IMR-90 (cell line): ENCODE results near the gene PTPRCAP. TPM values are rescaled to one million over a fixed set of nuclear protein-coding genes. Genes with fewer than 3 reads are reported as not detected.

Experiments
- ATAC-seq: fragments of 200-7000 bp; cut with Tn5 transposase; 2 replicates; pipeline ENCODE4 v1.9.1; 2020; ENCODE audit warnings: low read depth, mild to moderate bottlenecking, moderate library complexity
- BruUV-seq: library from RNA; stranded (reverse); fragments of 400-500 nt; replicated peaks from 2 replicates; lab custom pipeline; 2021; lab: Mats Ljungman, UMichigan
- CTCF ChIA-PET: fragments of 300-600 bp; formaldehyde crosslinking; extraction: SDS; loops from one replicate; lab custom pipeline; 2021; ENCODE audit warnings: antibody characterized with exemption; lab: Yijun Ruan, JAX
- POLR2A ChIA-PET: fragments of 300-600 bp; sonication (Branson Sonifier 250); formaldehyde crosslinking; loops from one replicate; lab custom pipeline; 2022; ENCODE audit warnings: antibody characterized with exemption; ENCODE audit not compliant: unreplicated experiment; lab: Charles Lee
- DNase-seq: peaks from one replicate; pipeline ENCODE4 v3.0.0; 2013
- H2AFZ ChIP-seq: replicated peaks from 2 replicates; pipeline ENCODE3; 2013; ENCODE audit warnings: low read length, mild to moderate bottlenecking; ENCODE audit not compliant: poor library complexity
- H2AK5ac ChIP-seq: 2 replicates; pipeline ENCODE4 v1.6.1; 2013; ENCODE audit warnings: low read depth, low read length, inconsistent platforms
- H2AK9ac ChIP-seq: replicated peaks from 2 replicates; pipeline ENCODE3; 2013; ENCODE audit warnings: mild to moderate bottlenecking, low read depth, low read length, moderate library complexity; ENCODE audit not compliant: poor library complexity
- H2BK120ac ChIP-seq: 2 replicates; pipeline ENCODE4 v1.6.1; 2013; ENCODE audit warnings: low read depth, low read length, inconsistent platforms
- H2BK15ac ChIP-seq: 3 replicates; pipeline ENCODE4 v1.6.1; 2013; ENCODE audit warnings: low read depth, low read length, inconsistent platforms
- H2BK20ac ChIP-seq: 2 replicates; pipeline ENCODE4 v1.6.1; 2013; ENCODE audit warnings: low read depth, mild to moderate bottlenecking, inconsistent platforms, low read length, moderate library complexity
- H2BK5ac ChIP-seq: 2 replicates; pipeline ENCODE4 v1.6.1; 2013; ENCODE audit warnings: mild to moderate bottlenecking, low read depth, low read length, inconsistent platforms; ENCODE audit not compliant: poor library complexity, severe bottlenecking
- H3K14ac ChIP-seq: replicated peaks from 2 replicates; pipeline ENCODE4 v1.6.1; 2013; ENCODE audit warnings: low read depth, low read length, inconsistent platforms
- H3K18ac ChIP-seq: 2 replicates; pipeline ENCODE4 v1.6.1; 2013; ENCODE audit warnings: low read depth, low read length, control low read depth
- H3K23ac ChIP-seq: 2 replicates; pipeline ENCODE4 v1.6.1; 2013; ENCODE audit warnings: low read depth, low read length, inconsistent platforms
- H3K27ac ChIP-seq: 2 replicates; pipeline ENCODE4 v1.5.1; 2013; ENCODE audit warnings: mild to moderate bottlenecking, control low read depth, low read length; ENCODE audit not compliant: insufficient read depth
- H3K27me3 ChIP-seq: 2 replicates; pipeline ENCODE4 v1.6.1; 2013; ENCODE audit warnings: low read length; ENCODE audit not compliant: control insufficient read depth, insufficient read depth
- H3K36me3 ChIP-seq: 2 replicates; pipeline ENCODE4 v1.6.1; 2013; ENCODE audit warnings: low read length, mixed read lengths; ENCODE audit not compliant: control insufficient read depth, insufficient read depth
- H3K4ac ChIP-seq: 2 replicates; pipeline ENCODE4 v1.6.1; 2013; ENCODE audit warnings: low read depth, low read length, inconsistent platforms
- H3K4me1 ChIP-seq: 2 replicates; pipeline ENCODE4 v1.6.1; 2013; ENCODE audit warnings: low read length, mixed read lengths; ENCODE audit not compliant: control insufficient read depth, insufficient read depth
- H3K4me2 ChIP-seq: 2 replicates; pipeline ENCODE4 v1.6.1; 2013; ENCODE audit warnings: low read depth, mild to moderate bottlenecking, control low read depth, low read length, moderate library complexity
- H3K4me3 ChIP-seq: 2 replicates; pipeline ENCODE4 v1.5.1; 2013; ENCODE audit warnings: low read depth, mild to moderate bottlenecking, control low read depth, low read length, moderate library complexity; ENCODE audit not compliant: insufficient read depth
- H3K56ac ChIP-seq: 2 replicates; pipeline ENCODE4 v1.6.1; 2013; ENCODE audit warnings: low read length, inconsistent platforms; ENCODE audit not compliant: insufficient read depth; ENCODE audit errors: extremely low read depth
- H3K79me1 ChIP-seq, 2 experiments: 2 replicates each; pipeline ENCODE4 v1.6.1; 2013; ENCODE audit warnings: low read length in 2 of 2, inconsistent platforms in 1 of 2, low read depth in 1 of 2
- H3K9ac ChIP-seq: 2 replicates; pipeline ENCODE4 v1.6.1; 2013; ENCODE audit warnings: low read depth, low read length, control low read depth
- H3K9me1 ChIP-seq: 2 replicates; pipeline ENCODE4 v1.6.1; 2013; ENCODE audit warnings: low read length, inconsistent platforms; ENCODE audit not compliant: insufficient read depth
- H3K9me3 ChIP-seq: 2 replicates; pipeline ENCODE4 v1.6.1; 2013; ENCODE audit warnings: low read length; ENCODE audit not compliant: control insufficient read depth, insufficient read depth
- H4K20me1 ChIP-seq: 2 replicates; pipeline ENCODE4 v1.6.1; 2013; ENCODE audit warnings: low read length, inconsistent platforms; ENCODE audit not compliant: insufficient read depth
- H4K5ac ChIP-seq: 2 replicates; pipeline ENCODE4 v1.6.1; 2013; ENCODE audit warnings: mild to moderate bottlenecking, low read depth, low read length, control low read depth
- H4K8ac ChIP-seq, 2 experiments: 2 replicates each; pipeline ENCODE4 v1.6.1; 2013; ENCODE audit warnings: low read depth in 2 of 2, low read length in 2 of 2, control low read depth in 1 of 2, inconsistent platforms in 1 of 2
- H4K91ac ChIP-seq: 2 replicates; pipeline ENCODE4 v1.6.1; 2013; ENCODE audit warnings: low read depth, low read length, inconsistent platforms; ENCODE audit not compliant: insufficient read depth
- MAFK ChIP-seq: IDR thresholded peaks from 2 replicates; pipeline ENCODE4 v1.6.1; 2012; ENCODE audit warnings: low read depth, low read length, improper control_type of control experiment
- WGBS, 2 experiments: methylation state at CpG; one replicate each; pipeline versions ENCODE4 v1.1.5 to v1.1.7; 2013; ENCODE audit warnings: missing lambda C conversion rate in 2 of 2; ENCODE audit not compliant: insufficient read length in 1 of 2; ENCODE audit errors: extremely low coverage in 2 of 2; 5-methylcytosine and 5-hydroxymethylcytosine counted together
- dilution Hi-C: fragments of 300-500 bp; cut with HindIII; formaldehyde crosslinking; loops from one replicate; pipeline ENCODE4 v1.14.3; 2018; ENCODE audit warnings: low sequenced_read_pairs; ENCODE audit not compliant: unreplicated experiment
- in situ Hi-C: fragments of 300-500 bp; cut with MboI; formaldehyde crosslinking; loops from 3 replicates; pipeline ENCODE4 v1.14.3; 2019; ENCODE audit warnings: low sequenced_read_pairs, inconsistent platforms, mixed read lengths
- intact Hi-C: fragments of 100-400 bp; cut with micrococcal nuclease; formaldehyde crosslinking; loops from 2 replicates; pipeline ENCODE4 v1.10.0; 2022
- polyA plus RNA-seq, 3 experiments: library from polyadenylated mRNA; depleted of rRNA; stranded (reverse); fragments of >200 nt; gene quantifications; 2 replicates each; pipeline ENCODE4 v1.2.3, GENCODE V29; 2012; ENCODE audit warnings: low replicate concordance in 1 of 3
- total RNA-seq: library from RNA; depleted of rRNA; stranded (reverse); fragments of >200 nt; gene quantifications from 2 replicates; pipeline ENCODE4 v1.2.3, GENCODE V29; 2012

The PTPRCAP gene
- total and polyA plus RNA-seq, 2 of the 4 experiments (the other 2 are of a cell fraction), result 0.24 TPM; not detected in 1

GRCh38 chr11:67410984-67411784 lies 26.3 kb downstream of the PTPRCAP start:
- Histone ChIP-seq H3K56ac (no peak overlapping the region), H3K14ac (no peak overlapping the region), H3K4ac (no peak overlapping the region), H4K91ac (no peak overlapping the region), H3K9ac (no peak overlapping the region), H3K36me3 (no peaks in the 10 kb centered on the region), H3K79me1 (no peaks in the 10 kb centered on the region), H3K23ac (no peak overlapping the region), H3K27ac (no peak overlapping the region), H3K27me3 (peaks cover 61% of the 10 kb centered on the region), H2BK5ac (no peak overlapping the region), H4K8ac (no peak overlapping the region), H2AK9ac (no peak overlapping the region), H3K4me1 (no peaks in the 10 kb centered on the region), H3K4me2 (no peak overlapping the region), H3K9me3 (no peaks in the 10 kb centered on the region), H2AK5ac (no peak overlapping the region), H3K18ac (no peak overlapping the region), H2AFZ (no peak overlapping the region), H2BK120ac (no peak overlapping the region), H3K4me3 (no peak overlapping the region), H2BK15ac (no peak overlapping the region), H2BK20ac (no peak overlapping the region), H4K5ac (no peak overlapping the region), H3K9me1 (no peaks in the 10 kb centered on the region), H4K20me1 (no peaks in the 10 kb centered on the region)
- POLR2A ChIA-PET, result no interaction called here
- 67% methylated on average over 7 of the region's 17 CpGs; no CpG with 5 or more reads in 1 of the 2 experiments for WGBS, 2 experiments
- DNase-seq (no peak), ATAC-seq (no peak)
- intact Hi-C loops (no loop called here), in situ Hi-C loops (no loop called here), dilution Hi-C loops (no loop called here)
- TF ChIP-seq MAFK, result no peak
- CTCF ChIA-PET, result no interaction called here
- no TSS peak for BruUV-seq
